Neuron (in vitro differentiated cells): Measurements from ENCODE around the gene CCBE1.

Source experiments
- H2AFZ ChIP-seq: one replicate; pipeline ENCODE4 v1.6.1; 2013; ENCODE audit warnings: low read depth, mild to moderate bottlenecking, inconsistent platforms, low read length, moderate library complexity
- H3K27me3 ChIP-seq: one replicate; pipeline ENCODE4 v1.6.1; 2013; ENCODE audit warnings: low read length; ENCODE audit not compliant: insufficient read depth
- H3K36me3 ChIP-seq: one replicate; pipeline ENCODE4 v1.6.1; 2013; ENCODE audit warnings: low read length; ENCODE audit not compliant: insufficient read depth
- H3K4me1 ChIP-seq: one replicate; pipeline ENCODE4 v1.6.1; 2013; ENCODE audit warnings: low read length; ENCODE audit not compliant: insufficient read depth
- H3K4me3 ChIP-seq: 2 replicates; pipeline ENCODE4 v1.5.1; 2013; ENCODE audit warnings: mild to moderate bottlenecking, low read length, moderate library complexity
- H3K9me3 ChIP-seq: one replicate; pipeline ENCODE4 v1.6.1; 2013; ENCODE audit warnings: low read length

CCBE1 gene

DNA sequence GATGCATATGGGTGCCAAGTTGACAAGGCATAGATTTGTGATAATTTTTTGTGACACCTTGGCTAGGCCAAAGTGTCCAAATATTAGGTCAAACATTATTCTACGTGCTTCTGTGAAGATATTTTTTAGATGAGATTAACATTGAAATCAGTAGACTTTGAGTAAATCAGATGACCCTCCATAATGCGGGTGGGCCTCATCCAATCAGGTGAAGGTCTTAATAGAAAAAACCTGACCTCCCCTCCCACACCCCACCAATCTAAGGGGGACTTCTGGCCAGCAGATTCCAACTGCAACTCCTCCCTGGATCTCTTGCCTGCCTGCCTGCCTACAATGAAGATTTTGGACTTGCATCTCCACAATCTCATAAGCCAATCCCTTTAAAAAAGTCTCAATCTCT lies 219.4 kb downstream of the CCBE1 start:
- Histone ChIP-seq H3K9me3 (no peaks in the 10 kb centered on the region), H2AFZ (no peak overlapping the region), H3K4me1 (no peaks in the 10 kb centered on the region), H3K36me3 (no peaks in the 10 kb centered on the region), H3K4me3 (no peak overlapping the region), H3K27me3 (no peaks in the 10 kb centered on the region)

DNA sequence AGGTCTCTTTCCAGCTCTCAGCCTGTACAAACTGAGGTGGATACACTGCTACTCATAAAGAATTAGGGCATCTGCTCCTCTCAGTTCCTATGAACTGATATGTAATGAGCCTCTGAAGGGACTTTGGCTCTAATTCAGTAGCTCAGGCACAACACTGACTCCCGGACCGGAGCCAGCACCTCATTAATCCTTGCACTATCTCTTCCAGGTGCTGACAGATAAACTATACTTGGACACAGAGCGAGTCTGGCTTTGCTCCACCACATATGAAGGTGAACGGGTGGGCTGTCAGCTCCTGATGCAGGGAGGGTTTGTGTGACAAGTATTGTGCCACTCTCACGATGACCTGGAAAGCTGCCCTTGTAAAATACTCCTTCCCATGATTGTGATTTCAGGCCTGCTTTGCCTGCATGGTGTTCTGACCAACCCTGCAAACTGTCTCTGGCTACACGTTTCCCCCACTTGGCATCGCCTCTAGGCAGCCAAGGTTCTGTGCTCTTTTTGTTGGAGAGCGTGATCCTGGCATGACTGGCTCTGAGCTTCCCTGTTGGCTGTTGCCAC lies 226.6 kb downstream of the CCBE1 start:
- Histone ChIP-seq H3K9me3 (no peaks in the 10 kb centered on the region), H3K36me3 (no peaks in the 10 kb centered on the region), H2AFZ (no peak overlapping the region), H3K27me3 (no peaks in the 10 kb centered on the region), H3K4me1 (no peaks in the 10 kb centered on the region), H3K4me3 (no peak overlapping the region)

DNA sequence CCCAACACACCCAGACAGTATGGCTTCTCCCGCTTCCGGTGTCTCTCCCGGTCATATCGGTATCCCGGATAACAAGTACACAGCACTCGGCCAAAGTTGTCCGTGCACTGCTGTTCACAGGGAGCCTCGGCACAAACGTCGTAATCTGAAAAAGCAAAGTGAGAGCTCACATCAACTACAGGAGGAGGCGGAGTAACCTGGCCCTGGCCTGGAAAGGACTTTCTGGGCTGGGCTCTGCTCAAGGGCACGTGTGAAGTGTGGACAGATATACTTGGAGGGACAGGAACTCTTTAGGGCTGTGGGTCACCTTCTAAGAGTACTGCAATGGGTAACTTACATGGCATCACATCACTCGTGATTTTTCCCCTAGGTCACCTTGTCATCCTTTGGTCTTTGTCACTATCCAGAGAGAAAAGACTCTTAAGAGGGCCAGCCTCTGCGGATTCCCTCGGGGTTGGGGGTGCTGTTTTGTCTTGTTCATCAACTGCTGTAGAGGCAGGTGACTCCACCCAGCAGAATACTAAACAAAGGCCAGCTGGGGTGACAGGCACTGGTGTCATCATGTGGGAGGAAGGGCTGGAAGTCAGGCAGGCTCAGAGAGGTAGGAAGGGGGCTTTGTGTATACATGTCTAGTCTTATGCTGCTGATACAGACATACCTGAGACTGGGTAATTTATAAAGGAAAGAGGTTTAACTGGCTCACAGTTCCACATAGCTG lies 227.6 kb downstream of the CCBE1 start:
- Histone ChIP-seq H3K4me1 (no peaks in the 10 kb centered on the region), H3K4me3 (no peak overlapping the region), H3K36me3 (no peaks in the 10 kb centered on the region), H3K9me3 (no peaks in the 10 kb centered on the region), H3K27me3 (no peaks in the 10 kb centered on the region), H2AFZ (no peak overlapping the region)

DNA sequence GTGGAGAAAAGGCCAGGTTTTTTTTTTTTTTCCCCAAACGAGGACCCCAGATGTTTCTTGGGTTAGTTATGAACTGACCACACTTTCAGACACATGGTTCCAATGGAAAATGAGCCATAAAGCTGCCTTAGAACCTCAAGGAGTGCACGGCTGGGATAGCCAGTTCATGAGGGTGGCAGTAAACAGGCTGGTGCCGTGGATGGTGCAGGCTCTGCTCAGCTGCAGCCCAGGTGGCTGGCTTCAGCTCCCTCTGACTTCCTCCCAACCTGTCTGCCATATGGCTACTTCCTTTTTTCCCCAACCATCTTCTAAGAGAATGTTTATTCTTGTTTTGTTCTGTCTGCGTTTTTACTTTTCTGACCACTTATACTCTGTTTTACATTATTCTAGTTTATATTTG lies 228.4 kb downstream of the CCBE1 start:
- H3K27me3 ChIP-seq, result no peaks in the 10 kb centered on the region
- no peak overlapping the region for H2AFZ ChIP-seq
- no peaks in the 10 kb centered on the region for H3K4me1 ChIP-seq

DNA sequence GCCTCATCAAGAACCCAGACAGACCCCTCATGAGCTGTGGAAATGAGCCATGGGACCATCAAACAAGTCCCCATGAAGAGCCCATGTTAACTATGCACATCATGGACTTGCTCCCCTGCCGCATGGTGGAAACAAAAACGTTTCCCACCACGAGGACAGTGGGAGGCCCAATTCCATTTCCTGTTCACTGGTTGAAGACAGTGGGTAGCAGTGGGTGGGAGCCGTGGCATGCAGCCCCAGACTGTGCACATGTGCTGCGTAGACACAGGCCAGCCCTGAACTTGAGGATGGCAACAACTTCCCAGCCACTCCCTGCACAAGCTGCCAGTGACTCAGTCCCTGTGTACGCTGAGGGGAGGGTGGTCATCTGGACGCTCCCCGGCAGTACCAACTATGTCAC lies 229.7 kb downstream of the CCBE1 start:
- no peaks in the 10 kb centered on the region for H3K9me3 ChIP-seq
- H3K36me3 ChIP-seq, result no peaks in the 10 kb centered on the region
- no peak overlapping the region for H3K4me3 ChIP-seq
- no peaks in the 10 kb centered on the region for H3K27me3 ChIP-seq
- no peak overlapping the region for H2AFZ ChIP-seq
- H3K4me1 ChIP-seq, result no peaks in the 10 kb centered on the region

More for the DNA sequence above, 228.4 kb downstream of the CCBE1 start:
- Histone ChIP-seq H3K36me3 (no peaks in the 10 kb centered on the region), H3K9me3 (no peaks in the 10 kb centered on the region), H3K4me3 (no peak overlapping the region)

DNA sequence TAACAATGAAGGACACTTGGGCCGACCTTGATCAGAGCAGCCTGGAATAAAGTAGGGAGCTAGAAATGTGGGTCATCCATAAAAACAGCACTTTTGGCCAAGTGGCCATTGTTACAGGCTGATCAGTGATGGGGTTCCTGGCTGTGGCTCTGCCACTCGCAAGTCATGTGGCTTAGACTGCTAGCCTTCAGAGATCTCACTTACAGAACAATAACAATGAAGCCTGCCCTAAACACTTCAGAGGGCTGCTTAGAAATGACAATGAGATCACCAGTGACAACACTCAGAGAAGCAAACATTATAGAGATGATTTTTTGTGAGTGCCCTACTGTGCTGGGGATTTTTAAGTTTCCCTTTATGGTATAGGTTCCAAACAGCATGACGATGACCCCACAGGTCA lies 230.2 kb downstream of the CCBE1 start:
- no peaks in the 10 kb centered on the region for H3K9me3 ChIP-seq
- H3K4me3 ChIP-seq, result no peak overlapping the region
- no peaks in the 10 kb centered on the region for H3K36me3 ChIP-seq
- no peaks in the 10 kb centered on the region for H3K27me3 ChIP-seq
- H3K4me1 ChIP-seq, result no peaks in the 10 kb centered on the region
- no peak overlapping the region for H2AFZ ChIP-seq

DNA sequence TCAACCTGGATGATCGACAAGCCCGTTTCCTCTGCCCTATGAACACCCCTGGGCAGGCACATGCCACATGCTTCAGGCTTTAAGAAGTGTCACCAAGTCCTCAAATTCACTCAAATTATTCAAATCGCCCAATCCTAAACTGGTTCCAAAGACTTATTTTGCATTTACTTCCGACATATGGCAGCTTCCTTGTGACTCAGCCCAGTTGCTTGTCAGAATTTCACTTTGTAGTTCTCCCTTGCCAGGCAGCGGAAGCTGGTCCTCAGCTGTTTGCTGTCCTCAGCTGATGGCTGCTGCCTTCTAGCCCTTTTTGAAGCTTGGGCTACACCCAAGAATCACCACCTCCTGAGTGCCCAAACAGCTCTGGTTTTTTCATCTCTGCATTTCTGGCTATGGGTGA lies 232.7 kb downstream of the CCBE1 start:
- Histone ChIP-seq H3K27me3 (no peaks in the 10 kb centered on the region), H3K4me3 (no peak overlapping the region), H3K4me1 (no peaks in the 10 kb centered on the region), H2AFZ (no peak overlapping the region), H3K9me3 (no peaks in the 10 kb centered on the region), H3K36me3 (no peaks in the 10 kb centered on the region)

DNA sequence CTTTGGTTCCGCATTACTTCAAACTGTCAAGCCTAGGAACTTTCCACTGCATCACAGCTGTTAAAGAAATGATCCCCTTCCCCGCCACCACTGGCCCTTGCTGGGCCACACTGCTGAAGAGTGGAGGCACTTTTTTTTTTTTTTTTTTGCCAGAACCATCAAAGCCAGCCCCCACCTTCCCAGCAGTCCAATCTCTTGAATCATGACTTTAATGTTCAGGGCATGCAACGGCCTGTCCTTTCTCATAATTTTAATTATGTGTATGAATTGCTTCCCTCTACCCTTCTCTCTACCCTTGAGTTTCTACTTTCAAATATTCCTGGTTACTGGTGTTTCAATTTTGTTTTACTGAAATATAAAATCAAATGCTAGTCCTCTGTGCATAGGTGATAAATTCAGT lies 236.1 kb downstream of the CCBE1 start:
- H2AFZ ChIP-seq, result no peak overlapping the region
- no peaks in the 10 kb centered on the region for H3K36me3 ChIP-seq
- H3K27me3 ChIP-seq, result peaks cover 10% of the 10 kb centered on the region
- H3K4me3 ChIP-seq, result no peak overlapping the region
- no peaks in the 10 kb centered on the region for H3K4me1 ChIP-seq
- H3K9me3 ChIP-seq, result no peaks in the 10 kb centered on the region

DNA sequence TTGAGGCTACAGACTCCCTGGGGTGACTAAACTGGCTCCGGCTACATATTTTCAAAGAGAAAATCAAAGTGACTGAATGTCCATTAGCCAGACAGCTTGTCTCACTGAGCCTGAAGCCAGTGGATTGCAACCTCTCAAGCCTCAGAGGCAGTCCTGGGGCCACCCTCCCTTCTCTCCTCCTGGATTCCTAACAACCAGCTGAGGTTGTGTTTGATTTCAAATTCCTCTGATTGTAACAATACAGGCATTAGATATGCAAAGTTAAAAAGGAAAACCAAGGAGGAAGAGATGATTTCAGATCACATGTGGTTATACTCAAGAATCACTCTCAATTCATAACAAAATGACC lies 237.2 kb downstream of the CCBE1 start:
- Histone ChIP-seq H3K27me3 (peaks cover 19% of the 10 kb centered on the region), H3K4me3 (no peak overlapping the region), H3K36me3 (no peaks in the 10 kb centered on the region), H2AFZ (no peak overlapping the region), H3K4me1 (no peaks in the 10 kb centered on the region), H3K9me3 (no peaks in the 10 kb centered on the region)

DNA sequence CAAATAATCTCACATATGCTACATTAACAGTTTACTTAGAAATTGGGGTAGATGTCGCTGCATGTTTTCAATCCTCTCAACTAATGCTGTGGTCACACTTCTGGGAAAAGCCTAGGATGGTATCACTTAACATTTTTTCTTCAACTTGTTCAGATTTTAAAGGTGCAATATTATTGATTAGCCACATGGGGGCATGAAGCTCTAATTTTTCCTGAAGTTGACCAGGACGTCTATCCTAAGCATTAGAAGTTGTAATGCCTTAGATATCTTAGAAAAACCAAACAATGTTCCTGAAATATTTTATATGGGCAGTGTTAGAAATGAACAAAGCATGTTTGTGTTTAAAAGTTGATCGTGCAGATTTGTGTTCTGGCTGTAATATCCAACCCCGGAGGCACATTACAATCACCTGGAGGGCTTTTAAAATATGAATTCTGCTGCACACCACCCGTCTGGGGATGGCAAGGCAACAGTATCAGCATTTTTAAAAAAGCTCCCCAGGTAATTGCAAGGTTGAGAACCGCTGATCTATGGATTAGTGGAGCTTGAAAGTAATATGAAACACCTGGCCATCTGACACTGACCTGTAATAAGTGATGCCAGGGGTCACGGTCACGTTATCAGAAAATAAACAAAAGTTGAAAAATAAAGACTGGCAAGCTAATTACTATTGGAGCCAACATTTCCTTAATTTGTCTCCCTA lies 237.7 kb downstream of the CCBE1 start:
- H3K27me3 ChIP-seq, result peaks cover 24% of the 10 kb centered on the region

DNA sequence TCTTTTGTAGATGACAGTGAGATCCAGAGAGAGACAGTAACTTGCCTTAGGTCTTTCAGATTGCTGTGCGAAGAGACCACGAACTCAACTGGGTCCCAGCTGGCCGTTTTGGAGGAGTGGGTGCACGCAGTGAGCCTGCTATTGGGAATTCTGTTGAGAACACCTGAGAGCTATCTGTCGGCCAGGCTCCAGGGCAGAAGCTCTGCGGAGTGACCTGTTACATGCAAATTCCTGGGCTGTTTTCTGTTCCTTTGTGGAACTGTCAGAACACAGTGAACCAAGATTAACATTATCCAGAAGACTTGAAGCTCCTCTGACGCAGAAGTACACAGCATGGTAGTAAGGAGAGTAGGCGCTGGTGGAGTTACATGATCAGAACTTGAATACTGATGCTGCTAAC lies 238.6 kb downstream of the CCBE1 start:
- H2AFZ ChIP-seq, result no peak overlapping the region
- no peaks in the 10 kb centered on the region for H3K36me3 ChIP-seq
- H3K27me3 ChIP-seq, result peaks cover 25% of the 10 kb centered on the region
- no peaks in the 10 kb centered on the region for H3K9me3 ChIP-seq
- no peak overlapping the region for H3K4me3 ChIP-seq
- no peaks in the 10 kb centered on the region for H3K4me1 ChIP-seq

More for the DNA sequence above, 237.7 kb downstream of the CCBE1 start:
- no peak overlapping the region for H2AFZ ChIP-seq
- no peaks in the 10 kb centered on the region for H3K9me3 ChIP-seq
- H3K4me3 ChIP-seq, result no peak overlapping the region
- no peaks in the 10 kb centered on the region for H3K4me1 ChIP-seq
- no peaks in the 10 kb centered on the region for H3K36me3 ChIP-seq

DNA sequence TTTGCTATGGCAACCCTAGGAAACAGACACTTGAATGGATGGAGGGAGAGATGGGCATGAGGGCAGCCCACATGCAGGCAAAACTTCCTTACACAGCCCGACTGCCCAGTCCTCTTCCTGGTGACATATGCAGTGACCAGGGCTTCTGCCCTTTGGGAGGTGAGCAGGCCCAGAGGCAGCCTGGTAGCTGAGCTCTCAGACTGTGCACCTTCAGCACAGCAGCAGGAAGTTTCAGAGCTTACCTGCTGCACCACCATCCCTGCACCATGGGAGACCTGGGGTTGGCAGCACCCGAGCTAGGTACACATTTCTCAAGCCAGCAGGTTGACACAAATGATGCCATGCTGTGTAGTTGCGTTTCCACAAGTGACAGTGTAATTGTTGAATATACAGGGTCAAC lies 240.6 kb downstream of the CCBE1 start:
- H3K27me3 ChIP-seq, result peaks cover 29% of the 10 kb centered on the region
- no peaks in the 10 kb centered on the region for H3K4me1 ChIP-seq
- H2AFZ ChIP-seq, result no peak overlapping the region
- H3K4me3 ChIP-seq, result no peak overlapping the region
- no peaks in the 10 kb centered on the region for H3K9me3 ChIP-seq
- H3K36me3 ChIP-seq, result no peaks in the 10 kb centered on the region

DNA sequence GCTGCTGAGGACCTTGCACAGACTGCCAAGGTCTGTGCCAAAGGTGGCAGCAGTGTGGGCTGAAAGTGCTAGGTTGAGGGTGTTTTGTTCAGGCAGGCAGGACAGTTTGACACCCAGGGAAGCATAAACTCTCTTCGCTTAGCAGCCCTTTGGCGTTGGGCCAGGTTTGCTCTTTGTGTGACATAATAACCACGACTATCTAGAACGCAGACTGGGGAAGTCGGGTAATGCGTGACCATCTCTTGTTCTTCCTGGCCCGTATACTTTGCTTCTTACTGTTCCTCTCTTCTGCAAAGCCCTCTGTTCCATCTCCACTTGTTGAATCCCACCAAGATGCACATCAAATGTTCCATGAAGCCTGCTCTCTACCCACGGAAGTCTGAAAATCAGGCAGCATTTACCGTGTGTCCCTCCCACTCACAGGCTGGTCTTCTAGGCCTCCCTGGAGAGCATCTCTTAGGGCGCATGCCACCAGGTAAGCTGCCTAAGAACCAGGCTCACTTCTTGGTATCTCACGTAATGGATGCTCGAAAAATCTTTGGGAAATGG lies 241.4 kb downstream of the CCBE1 start:
- no peak overlapping the region for H2AFZ ChIP-seq
- H3K9me3 ChIP-seq, result no peaks in the 10 kb centered on the region
- no peaks in the 10 kb centered on the region for H3K36me3 ChIP-seq
- H3K4me1 ChIP-seq, result no peaks in the 10 kb centered on the region
- no peak overlapping the region for H3K4me3 ChIP-seq
- H3K27me3 ChIP-seq, result peaks cover 29% of the 10 kb centered on the region
